NCI-H526 (cell line): ENCODE data around the gene MCAM.

ENCODE experiments used
- DNase-seq, 2 experiments: peaks; one replicate each; lab custom pipeline; 2025; lab: John Stamatoyannopoulos, UW

MCAM gene

GRCh38 chr11:119330237-119330636, 13.3 kb upstream of the MCAM start:
- DNase-seq, result no peak

GRCh38 chr11:119329320-119329719, 12.4 kb upstream of the MCAM start:
- no peak for DNase-seq

GRCh38 chr11:119324189-119324588, 7.3 kb upstream of the MCAM start:
- DNase-seq, result no peak

- DNase-seq, result peak; percentile 74 to 96
Observed at GRCh38 chr11:119323532-119324033, 6.7 kb upstream of the MCAM start.

- DNase-seq, result no peak
Observed at GRCh38 chr11:119322921-119323531, 6.1 kb upstream of the MCAM start.

- no peak for DNase-seq
Observed at GRCh38 chr11:119322360-119322739, 5.4 kb upstream of the MCAM start.

GRCh38 chr11:119320776-119321524, 4.0 kb upstream of the MCAM start:
- peak; percentile 65 to 93 for DNase-seq

GRCh38 chr11:119320240-119320775, 3.4 kb upstream of the MCAM start:
- DNase-seq, result peak; percentile 49 to 77

GRCh38 chr11:119319700-119320239, 2.8 kb upstream of the MCAM start:
- DNase-seq, result no peak

- DNase-seq, result no peak
Observed at GRCh38 chr11:119319136-119319699, 2.3 kb upstream of the MCAM start.

GRCh38 chr11:119318240-119319135, 1.6 kb upstream of the MCAM start:
- DNase-seq, result peak in 1 of 2 experiments; percentile 60

GRCh38 chr11:119317592-119318239, 786 bp upstream of the MCAM start:
- DNase-seq, result no peak

- DNase-seq, result peak in 1 of 2 experiments; percentile 84
Observed at GRCh38 chr11:119316016-119316728, 758 bp downstream of the MCAM start.

GRCh38 chr11:119315131-119316015, 1.6 kb downstream of the MCAM start:
- peak; percentile 59 to 83 for DNase-seq

GRCh38 chr11:119314726-119315125, 2.2 kb downstream of the MCAM start:
- DNase-seq, result no peak

- no peak for DNase-seq
Observed at GRCh38 chr11:119310682-119311052, 6.3 kb downstream of the MCAM start.

- DNase-seq, result no peak
Observed at GRCh38 chr11:119309953-119310681, 6.8 kb downstream of the MCAM start.

- DNase-seq, result no peak
Observed at GRCh38 chr11:119309411-119309810, 7.5 kb downstream of the MCAM start.

GRCh38 chr11:119307974-119308373, 9.0 kb downstream of the MCAM start:
- no peak for DNase-seq
